MM.1S (cell line): ENCODE data around the gene SLC35G3.

Experiments used
- DNase-seq: peaks from one replicate; pipeline ENCODE4 v3.0.0-alpha.2; 2015
- H2AFZ ChIP-seq: fragments of 300-600 bp; sonication (generic); 2 replicates; pipeline ENCODE4 v1.6.0; 2016; ENCODE audit warnings: antibody characterized with exemption, low read length
- H3F3A ChIP-seq: fragments of 300-600 bp; sonication (generic); 2 replicates; pipeline ENCODE4 v1.6.1; 2016; ENCODE audit warnings: mild to moderate bottlenecking, antibody characterized with exemption, low read length, moderate library complexity, mixed read lengths; ENCODE audit not compliant: insufficient read depth
- H3K27ac ChIP-seq: fragments of 300-600 bp; sonication (generic); 2 replicates; pipeline ENCODE4 v1.5.1; 2016; ENCODE audit warnings: mild to moderate bottlenecking, low read length
- H3K27me3 ChIP-seq: fragments of 300-600 bp; sonication (generic); replicated peaks from 2 replicates; pipeline ENCODE4 v1.6.0; 2016; ENCODE audit warnings: low read length; ENCODE audit not compliant: insufficient read depth
- H3K36me3 ChIP-seq: fragments of 300-600 bp; sonication (generic); replicated peaks from 2 replicates; pipeline ENCODE4 v1.6.1; 2016; ENCODE audit warnings: mild to moderate bottlenecking, low read length, mixed read lengths; ENCODE audit not compliant: insufficient read depth
- H3K4me1 ChIP-seq: fragments of 300-600 bp; sonication (generic); 2 replicates; pipeline ENCODE4 v1.6.1; 2016; ENCODE audit warnings: low read length, mixed read lengths
- H3K4me2 ChIP-seq: fragments of 300-600 bp; sonication (generic); 2 replicates; pipeline ENCODE4 v1.6.0; 2016; ENCODE audit warnings: low read depth, low read length
- H3K4me3 ChIP-seq: fragments of 300-600 bp; sonication (generic); 2 replicates; pipeline ENCODE4 v1.5.1; 2016; ENCODE audit warnings: low read length, mixed read lengths
- H3K79me2 ChIP-seq: fragments of 300-600 bp; sonication (generic); 2 replicates; pipeline ENCODE4 v1.6.1; 2016; ENCODE audit warnings: mixed run types, low read length, mixed read lengths
- H3K9ac ChIP-seq: fragments of 300-600 bp; sonication (generic); 2 replicates; pipeline ENCODE4 v1.6.1; 2016; ENCODE audit warnings: low read length, mixed read lengths
- H3K9me2 ChIP-seq: fragments of 300-600 bp; sonication (generic); replicated peaks from 2 replicates; pipeline ENCODE4 v1.6.1; 2016; ENCODE audit warnings: mild to moderate bottlenecking, low read length, mixed read lengths; ENCODE audit not compliant: insufficient read depth
- H3K9me3 ChIP-seq: fragments of 300-600 bp; sonication (generic); replicated peaks from 2 replicates; pipeline ENCODE4 v1.6.1; 2016; ENCODE audit warnings: mild to moderate bottlenecking, low read length, mixed read lengths; ENCODE audit not compliant: insufficient read depth
- H4K20me1 ChIP-seq: fragments of 300-600 bp; sonication (generic); 2 replicates; pipeline ENCODE4 v1.6.1; 2016; ENCODE audit warnings: mild to moderate bottlenecking, low read length, moderate library complexity, mixed read lengths; ENCODE audit not compliant: insufficient read depth
- CTCF ChIP-seq: fragments of 300-600 bp; sonication (generic); IDR thresholded peaks from 2 replicates; pipeline ENCODE4 v1.5.1; 2016; ENCODE audit warnings: antibody characterized with exemption, low read length, mixed read lengths
- EZH2 ChIP-seq: fragments of 300-600 bp; sonication (generic); optimal IDR thresholded peaks from 2 replicates; pipeline ENCODE3; 2017; ENCODE audit warnings: low read depth, mild to moderate bottlenecking, antibody characterized with exemption, low read length, mixed read lengths
- EZH2phosphoT487 ChIP-seq: fragments of 300-600 bp; sonication (generic); IDR thresholded peaks from 2 replicates; pipeline ENCODE4 v1.6.1; 2018; ENCODE audit warnings: antibody characterized with exemption, low read length

Gene SLC35G3

GRCh38 chr17:35239823-35240222 lies 45.6 kb upstream of the SLC35G3 start:
- Histone ChIP-seq H3F3A (peaks cover 31% of the 10 kb centered on the region), H3K9me3 (no peaks in the 10 kb centered on the region), H2AFZ (no peak overlapping the region), H3K4me2 (no peak overlapping the region), H3K9ac (no peak overlapping the region), H3K4me1 (peaks cover 8% of the 10 kb centered on the region), H3K27me3 (no peaks in the 10 kb centered on the region), H4K20me1 (no peaks in the 10 kb centered on the region), H3K27ac (no peak overlapping the region), H3K79me2 (no peaks in the 10 kb centered on the region), H3K4me3 (no peak overlapping the region), H3K9me2 (no peaks in the 10 kb centered on the region), H3K36me3 (no peaks in the 10 kb centered on the region)
- TF ChIP-seq CTCF: no peak
- no peak for TF ChIP-seq EZH2phosphoT487
- no peak for TF ChIP-seq EZH2
- DNase-seq: no peak

- Histone ChIP-seq H3K4me1 (peaks cover 5% of the 10 kb centered on the region; the same call in 1 of the 2 replicates), H3K9me2 (no peaks in the 10 kb centered on the region), H3K79me2 (no peaks in the 10 kb centered on the region), H3K27ac (no peak overlapping the region), H3K4me2 (no peak overlapping the region), H3K4me3 (no peak overlapping the region), H3K36me3 (no peaks in the 10 kb centered on the region), H3K9ac (no peak overlapping the region), H3K9me3 (no peaks in the 10 kb centered on the region), H2AFZ (no peak overlapping the region), H3K27me3 (no peaks in the 10 kb centered on the region), H4K20me1 (no peaks in the 10 kb centered on the region), H3F3A (peaks cover 21% of the 10 kb centered on the region)
- DNase-seq: no peak
- no peak for TF ChIP-seq EZH2phosphoT487
These were observed 44.6 kb upstream of the SLC35G3 start for GRCh38 chr17:35238821-35239220.

GRCh38 chr17:35236821-35237220 lies 42.6 kb upstream of the SLC35G3 start:
- no peaks in the 10 kb centered on the region for H3K4me1 ChIP-seq
- no peaks in the 10 kb centered on the region for H3K27me3 ChIP-seq
- no peaks in the 10 kb centered on the region for H4K20me1 ChIP-seq
- no peak overlapping the region for H3K4me2 ChIP-seq
- no peaks in the 10 kb centered on the region for H3K36me3 ChIP-seq
- TF ChIP-seq EZH2 (no peak), EZH2phosphoT487 (no peak), CTCF (no peak)
- no peaks in the 10 kb centered on the region for H3K9me3 ChIP-seq
- H3K9me2 ChIP-seq: no peaks in the 10 kb centered on the region
- no peak overlapping the region for H3K27ac ChIP-seq
- peaks cover 3% of the 10 kb centered on the region; the same call in 1 of the 2 replicates for H3F3A ChIP-seq
- H3K79me2 ChIP-seq: no peaks in the 10 kb centered on the region
- no peak for DNase-seq
- no peak overlapping the region for H3K9ac ChIP-seq
- H3K4me3 ChIP-seq: no peak overlapping the region
- H2AFZ ChIP-seq: no peak overlapping the region

- Histone ChIP-seq H3K27me3 (no peaks in the 10 kb centered on the region), H3K4me2 (no peak overlapping the region), H3K4me1 (no peaks in the 10 kb centered on the region), H2AFZ (no peak overlapping the region), H3K4me3 (no peak overlapping the region), H3K9ac (no peak overlapping the region), H3K36me3 (no peaks in the 10 kb centered on the region), H3K27ac (no peak overlapping the region), H3K9me2 (no peaks in the 10 kb centered on the region), H4K20me1 (no peaks in the 10 kb centered on the region), H3K9me3 (no peaks in the 10 kb centered on the region), H3K79me2 (no peaks in the 10 kb centered on the region), H3F3A (no peaks in the 10 kb centered on the region)
- DNase-seq: no peak
- TF ChIP-seq EZH2phosphoT487: no peak
- TF ChIP-seq EZH2: no peak
- TF ChIP-seq CTCF: no peak
These were observed 41.7 kb upstream of the SLC35G3 start for GRCh38 chr17:35235917-35236316.
